Heart right ventricle (tissue), 16 donors: ENCODE measurements around the gene HCAR2. TPM values are rescaled to one million over a fixed set of nuclear protein-coding genes. Genes with fewer than 3 reads are reported as not detected.

Experiments used
- ATAC-seq, 8 donors: fragments of 200-7000 bp; cut with Tn5 transposase; one replicate each; pipeline ENCODE4 v1.9.1; 2020; ENCODE audit warnings: mild to moderate bottlenecking in 8 of 8, moderate library complexity in 8 of 8, moderate number of reproducible peaks in 1 of 8
- DNase-seq, 2 donors: peaks; one replicate each; pipeline ENCODE4 v3.0.0-alpha.2; 2020
- H3K27ac ChIP-seq, 10 donors: fragments of 200-600 bp; sonication (generic) in 2 of 10; one replicate each; pipeline versions ENCODE4 v1.5.0 to v1.8.0; 2020 to 2022; ENCODE audit warnings: mild to moderate bottlenecking in 3 of 10
- H3K27me3 ChIP-seq, 7 donors: fragments of 200-600 bp; one replicate each; pipeline ENCODE4 v1.8.0; 2021 to 2022; ENCODE audit warnings: mild to moderate bottlenecking in 2 of 7
- H3K36me3 ChIP-seq, 9 donors: fragments of 200-600 bp; sonication (generic) in 1 of 9; one replicate each; pipeline versions ENCODE4 v1.5.0 to v1.8.0; 2020 to 2022; ENCODE audit warnings: mild to moderate bottlenecking in 2 of 9
- H3K4me1 ChIP-seq, 9 donors: fragments of 200-600 bp; sonication (generic) in 1 of 9; one replicate each; pipeline versions ENCODE4 v1.5.0 to v1.8.0; 2020 to 2022; ENCODE audit warnings: mild to moderate bottlenecking in 4 of 9
- H3K4me3 ChIP-seq, 10 donors: fragments of 200-600 bp; sonication (generic) in 2 of 10; one replicate each; pipeline versions ENCODE4 v1.5.0 to v1.8.0; 2020 to 2022; ENCODE audit warnings: mild to moderate bottlenecking in 7 of 10, moderate library complexity in 2 of 10
- H3K9me3 ChIP-seq, 11 donors: fragments of 200-600 bp in 10 of 11; sonication (generic) in 2 of 11; one replicate each; pipeline versions ENCODE4 v1.5.0 to v1.8.0; 2013 to 2022; ENCODE audit warnings: mild to moderate bottlenecking in 2 of 11, control low read depth in 1 of 11, moderate library complexity in 1 of 11
- CTCF ChIP-seq, 9 donors: fragments of 200-600 bp; sonication (generic) in 2 of 9; IDR thresholded peaks; one replicate each; pipeline versions ENCODE4 v1.5.0 to v1.8.0; 2021 to 2022; ENCODE audit warnings: antibody characterized with exemption in 9 of 9, mild to moderate bottlenecking in 5 of 9, moderate library complexity in 1 of 9
- WGBS, 2 donors: extraction: QIAGEN DNeasy Blood & Tissue Kit; methylation state at CpG; one replicate each; pipeline ENCODE4 v1.1.7; 2013; ENCODE audit warnings: inconsistent platforms in 1 of 2; 5-methylcytosine and 5-hydroxymethylcytosine counted together
- intact Hi-C, 10 donors: fragments of 100-400 bp; cut with DNase I; formaldehyde crosslinking; loops; one replicate each; pipeline versions ENCODE4 v1.11.1 to v1.14.2; 2022
- polyA plus RNA-seq, 2 donors: library from polyadenylated mRNA; stranded (reverse); fragments of 200-250 nt; gene quantifications; one replicate each; pipeline ENCODE4 v1.2.3, GENCODE V29; 2013
- total RNA-seq, 10 donors: library from RNA; stranded (reverse); fragmentation: NEBNext Ultra II Directional in 3 of 10; extraction: Animal tissue kit (Norgen Biotek cat#: 25700) in 3 of 10; gene quantifications; one replicate each; pipeline versions ENCODE4 v1.2.1 to v1.2.4, GENCODE V29; 2021 to 2023
- donor health status: Arrhythmogenic right ventricular cardiomyopathy.
- donor health status: ischemic (EF 13 %, LVEDD 7.1; RV severe dilation, severe dysfunction).
- donor health status: healthy with polysubstance abuse.
- donor health status: DM: no; HTN: yes; CAD: no.
- donor health status: DM: no; HTN: no; CAD: no.
- donor health status: ischemic (EF 25% LVEDD 6.9; RV normal size, moderate dysfunction).
- donor health status: ischemic (EF 25% LVEDD 5.7; RV mildly dilated, moderate dysfunction).
- donor health status: healthy.
- donor health status: DM: yes; HTN: yes; CAD: no.
- donor health status: Ischemic cardiomyopathy.
- donor health status: ischemic (EF 35%, LVEDD 5.7; RV mildly dilated, moderate dysfunction).
- donor health status: nonischemic (EF 11% LVEDD 7.7; RV severe dilation, severe dysfunction).
- donor health status: DM: yes; HTN: yes; CAD: no.
- donor health status: PGD.
- donor health status: ischemic (EF 29% LVEDD 5.4; RV normal size, mild dysfunction).
- donor health status: nonischemic (EF 23%, LVEDD 6.1; RV moderate dilation, normal function).

Gene HCAR2
- total and polyA plus RNA-seq, 12 donors, result 0.13 to 1.5 (median 0.40) TPM; not detected in 4

- WGBS, 2 donors, result 77% methylated on average over 9 of the region's 9 CpGs
- no peaks in the 10 kb centered on the region for H3K27me3 ChIP-seq
- intact Hi-C loops, result loop anchor here in 1 of 10 donors (5.0 kb wide), 1 partner anchor 100 kb away; no protein-coding TSS in a partner anchor
- H3K9me3 ChIP-seq, result no peaks in the 10 kb centered on the region
- peaks cover 0 to 21% (median 6%) of the 10 kb centered on the region in 9 donors for H3K4me1 ChIP-seq
- no peak overlapping the region for H3K4me3 ChIP-seq
- ATAC-seq, result no peak
- H3K27ac ChIP-seq, result no peak overlapping the region
- no peaks in the 10 kb centered on the region for H3K36me3 ChIP-seq
- DNase-seq, result no peak
- TF ChIP-seq CTCF (IDR thresholded peaks at IDR 0.05), result no peak
These were observed 44.3 kb upstream of the HCAR2 start for GRCh38 chr12:122747224-122748135.

DNA sequence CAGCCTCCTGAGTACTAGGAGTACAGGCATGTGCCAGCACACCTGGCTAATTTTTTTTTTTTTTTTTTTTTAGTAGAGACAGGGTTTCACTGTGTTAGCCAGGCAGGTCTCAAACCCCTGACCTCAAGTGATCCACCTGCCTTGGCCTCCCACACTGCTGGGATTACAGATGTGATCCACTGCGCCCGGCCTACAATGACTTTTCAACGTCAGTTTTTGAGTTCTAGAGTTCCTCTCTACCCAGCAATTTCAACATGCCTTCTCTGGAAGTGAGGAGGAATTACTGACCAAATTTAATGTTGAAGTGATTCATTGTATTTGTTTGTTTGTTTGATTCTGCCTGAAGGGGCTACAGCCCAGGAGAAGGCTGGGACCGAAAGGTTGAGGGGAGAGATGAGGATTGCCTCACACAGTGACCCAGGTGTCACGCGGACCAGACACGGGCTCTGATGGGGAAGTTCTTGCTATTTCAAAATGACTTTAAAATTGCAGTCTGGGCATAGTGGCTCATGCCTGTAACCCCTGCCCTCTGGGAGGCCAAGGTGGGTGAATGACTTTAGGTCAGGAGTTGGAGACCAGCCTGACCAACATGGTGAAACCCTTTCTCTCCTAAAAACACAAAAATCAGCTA lies 40.9 kb upstream of the HCAR2 start:
- H3K27ac ChIP-seq, result peak overlapping the region in 1 of 10 donors; percentile 31
- ATAC-seq (peak in 2 of 8 donors; percentile 28 to 38), DNase-seq (no peak)
- peaks cover 0 to 15% (median 0%) of the 10 kb centered on the region in 9 donors for H3K4me1 ChIP-seq
- intact Hi-C loops, result no loop called here
- no peaks in the 10 kb centered on the region for H3K9me3 ChIP-seq
- H3K4me3 ChIP-seq, result no peak overlapping the region
- no peaks in the 10 kb centered on the region for H3K36me3 ChIP-seq
- H3K27me3 ChIP-seq, result no peaks in the 10 kb centered on the region
- no peak for TF ChIP-seq CTCF (IDR thresholded peaks at IDR 0.05)
- 87 to 96% methylated on average over 7 of the region's 7 CpGs for WGBS, 2 donors

GRCh38 chr12:122740351-122740750 lies 37.2 kb upstream of the HCAR2 start:
- Histone ChIP-seq H3K27me3 (no peaks in the 10 kb centered on the region), H3K36me3 (no peaks in the 10 kb centered on the region), H3K4me1 (peaks cover 0 to 15% (median 0%) of the 10 kb centered on the region in 9 donors), H3K9me3 (no peaks in the 10 kb centered on the region), H3K27ac (no peak overlapping the region), H3K4me3 (no peak overlapping the region)
- DNase-seq, result no peak
- no peak for ATAC-seq
- intact Hi-C loops, result no loop called here
- no peak for TF ChIP-seq CTCF (IDR thresholded peaks at IDR 0.05)
- WGBS, 2 donors, result 91 to 94% methylated on average over 7 of the region's 7 CpGs

- peaks cover 0 to 5% (median 0%) of the 10 kb centered on the region in 9 donors for H3K4me1 ChIP-seq
- intact Hi-C loops, result no loop called here
- no peak for DNase-seq
- H3K4me3 ChIP-seq, result no peak overlapping the region
- TF ChIP-seq CTCF (IDR thresholded peaks at IDR 0.05), result no peak
- WGBS, 2 donors, result 84 to 89% methylated on average over 7 of the region's 7 CpGs
- ATAC-seq, result no peak
- no peak overlapping the region for H3K27ac ChIP-seq
- no peaks in the 10 kb centered on the region for H3K9me3 ChIP-seq
- no peaks in the 10 kb centered on the region for H3K27me3 ChIP-seq
- H3K36me3 ChIP-seq, result no peaks in the 10 kb centered on the region
These were observed 35.4 kb upstream of the HCAR2 start for GRCh38 chr12:122738571-122738970.
